OCI-LY7 (cell line): ENCODE measurements around the gene CBFB. TPM values are rescaled to one million over a fixed set of nuclear protein-coding genes. Genes with fewer than 3 reads are reported as not detected.

Experiments
- BruUV-seq: library from RNA; stranded (reverse); fragments of 400-500 nt; replicated peaks from 2 replicates; lab custom pipeline; 2021; lab: Mats Ljungman, UMichigan
- CTCF ChIA-PET: fragments of 300-600 bp; sonication (Branson Sonifier 250); formaldehyde crosslinking; loops from one replicate; lab custom pipeline; 2022; ENCODE audit warnings: antibody characterized with exemption; ENCODE audit not compliant: unreplicated experiment; lab: Charles Lee
- POLR2A ChIA-PET: fragments of 300-600 bp; sonication (Branson Sonifier 250); formaldehyde crosslinking; loops from one replicate; lab custom pipeline; 2022; ENCODE audit warnings: antibody characterized with exemption; lab: Charles Lee
- DNase-seq: peaks from one replicate; pipeline ENCODE4 v3.0.0-alpha.2; 2015; ENCODE audit warnings: low spot score
- H2AFZ ChIP-seq: fragments of 200-600 bp; sonication (generic), shearing (Covaris generic); 2 replicates; pipeline ENCODE4 v1.6.1; 2014; ENCODE audit warnings: mild to moderate bottlenecking, antibody characterized with exemption, low read length, moderate library complexity
- H3K27ac ChIP-seq: fragments of 200-600 bp; sonication (generic); 2 replicates; pipeline ENCODE4 v1.5.1; 2014; ENCODE audit warnings: mixed run types, low read depth, mild to moderate bottlenecking, moderate library complexity, low read length, inconsistent platforms; ENCODE audit not compliant: poor library complexity, severe bottlenecking
- H3K36me3 ChIP-seq: fragments of 200-600 bp; sonication (generic); 2 replicates; pipeline ENCODE4 v1.6.1; 2014; ENCODE audit warnings: mild to moderate bottlenecking, antibody characterized with exemption, low read length, moderate library complexity, mixed read lengths; ENCODE audit not compliant: insufficient read depth
- H3K4me1 ChIP-seq: fragments of 200-600 bp; sonication (generic); 2 replicates; pipeline ENCODE4 v1.5.1; 2014; ENCODE audit warnings: mild to moderate bottlenecking, low read length; ENCODE audit not compliant: insufficient read depth, poor library complexity, severe bottlenecking
- H3K4me2 ChIP-seq: fragments of 200-600 bp; sonication (generic); 2 replicates; pipeline ENCODE4 v1.6.1; 2014; ENCODE audit warnings: mild to moderate bottlenecking, low read length
- H3K4me3 ChIP-seq: fragments of 200-600 bp; sonication (generic); 2 replicates; pipeline ENCODE4 v1.5.1; 2014; ENCODE audit warnings: mild to moderate bottlenecking, low read depth, low read length; ENCODE audit not compliant: poor library complexity, severe bottlenecking
- H3K79me2 ChIP-seq: fragments of 200-600 bp; sonication (generic); 2 replicates; pipeline ENCODE4 v1.6.1; 2016; ENCODE audit warnings: low read depth, mild to moderate bottlenecking, low read length, moderate library complexity, mixed read lengths; ENCODE audit not compliant: insufficient read depth
- H3K9me2 ChIP-seq: fragments of 200-600 bp; sonication (generic); 2 replicates; pipeline ENCODE4 v1.6.1; 2016; ENCODE audit warnings: mild to moderate bottlenecking, low read length, mixed read lengths; ENCODE audit not compliant: insufficient read depth
- H3K9me3 ChIP-seq: fragments of 200-600 bp; sonication (generic); 2 replicates; pipeline ENCODE4 v1.6.1; 2014; ENCODE audit warnings: mild to moderate bottlenecking, mixed run types, low read length, mixed read lengths
- H4K20me1 ChIP-seq: fragments of 200-600 bp; sonication (generic); 2 replicates; pipeline ENCODE4 v1.6.1; 2014; ENCODE audit warnings: mild to moderate bottlenecking, antibody characterized with exemption, low read length, moderate library complexity, mixed read lengths; ENCODE audit not compliant: insufficient read depth
- CTCF ChIP-seq: fragments of 200-600 bp; sonication (generic); conservative IDR thresholded peaks from 2 replicates; pipeline ENCODE4 v1.5.1; 2014; ENCODE audit warnings: mild to moderate bottlenecking, antibody characterized with exemption, low read length, moderate library complexity, mixed read lengths
- EZH2phosphoT487 ChIP-seq: fragments of 200-600 bp; sonication (generic); IDR thresholded peaks from 2 replicates; pipeline ENCODE4 v1.6.1; 2018; ENCODE audit warnings: low read depth, borderline replicate concordance, mild to moderate bottlenecking, mixed run types, antibody characterized with exemption, low read length, moderate library complexity, mixed read lengths
- intact Hi-C: fragments of 100-400 bp; cut with micrococcal nuclease; formaldehyde crosslinking; loops from one replicate; pipeline ENCODE4 v1.10.0; 2022; ENCODE audit not compliant: unreplicated experiment
- total RNA-seq, 2 experiments: library from RNA; depleted of rRNA in 1 of 2; stranded (reverse); fragments of >200 nt in 1 of 2; shearing (Covaris generic) in 1 of 2; gene quantifications; 2 replicates each; pipeline ENCODE4 v1.2.3, GENCODE V29; 2014 to 2022

Gene CBFB
- total RNA-seq, 2 experiments from 2014 or later = 93.5 to 151 TPM

GRCh38 chr16:67144943-67145342 is 116.0 kb downstream of the CBFB start:
- H3K36me3 ChIP-seq = peaks cover 86% of the 10 kb centered on the region
- H2AFZ ChIP-seq = no peak overlapping the region
- no peaks in the 10 kb centered on the region for H3K4me1 ChIP-seq
- no peaks in the 10 kb centered on the region for H3K9me3 ChIP-seq
- no peak overlapping the region for H3K4me3 ChIP-seq
- ChIA-PET POLR2A (no interaction called here), CTCF (no interaction called here)
- H3K9me2 ChIP-seq = no peaks in the 10 kb centered on the region
- H3K79me2 ChIP-seq = no peaks in the 10 kb centered on the region
- H4K20me1 ChIP-seq = no peaks in the 10 kb centered on the region
- H3K4me2 ChIP-seq = no peak overlapping the region
- DNase-seq = no peak
- intact Hi-C loops = no loop called here
- no TSS peak for BruUV-seq
- no peak for TF ChIP-seq EZH2phosphoT487
- TF ChIP-seq CTCF = no peak
- H3K27ac ChIP-seq = no peak overlapping the region

- POLR2A ChIA-PET = no interaction called here
- Histone ChIP-seq H3K4me1 (no peaks in the 10 kb centered on the region), H3K4me3 (no peak overlapping the region), H2AFZ (no peak overlapping the region), H3K27ac (no peak overlapping the region), H3K36me3 (peaks cover 78% of the 10 kb centered on the region), H3K9me3 (no peaks in the 10 kb centered on the region), H3K4me2 (no peak overlapping the region), H4K20me1 (no peaks in the 10 kb centered on the region), H3K79me2 (no peaks in the 10 kb centered on the region), H3K9me2 (no peaks in the 10 kb centered on the region)
- no peak for DNase-seq
- no TSS peak for BruUV-seq
- CTCF ChIA-PET = no interaction called here
- TF ChIP-seq EZH2phosphoT487 = no peak
- TF ChIP-seq CTCF = no peak
- intact Hi-C loops = no loop called here
Measured at GRCh38 chr16:67145746-67146145, 116.8 kb downstream of the CBFB start.

- POLR2A ChIA-PET = no interaction called here
- no peaks in the 10 kb centered on the region for H3K4me1 ChIP-seq
- H4K20me1 ChIP-seq = no peaks in the 10 kb centered on the region
- no peaks in the 10 kb centered on the region for H3K9me3 ChIP-seq
- H3K27ac ChIP-seq = no peak overlapping the region
- no peak overlapping the region for H3K4me3 ChIP-seq
- TF ChIP-seq EZH2phosphoT487 (no peak), CTCF (peak; percentile 38; the same call in 1 of the 2 replicates)
- H3K79me2 ChIP-seq = no peaks in the 10 kb centered on the region
- intact Hi-C loops = no loop called here
- peaks cover 68% of the 10 kb centered on the region for H3K36me3 ChIP-seq
- no peak overlapping the region for H3K4me2 ChIP-seq
- no TSS peak for BruUV-seq
- no peak overlapping the region for H2AFZ ChIP-seq
- no peak for DNase-seq
- H3K9me2 ChIP-seq = no peaks in the 10 kb centered on the region
- CTCF ChIA-PET = no interaction called here
Measured at GRCh38 chr16:67146523-67147357, 117.8 kb downstream of the CBFB start.
